ENCODE data around the gene MCM3AP.

The MCM3AP gene

DNA sequence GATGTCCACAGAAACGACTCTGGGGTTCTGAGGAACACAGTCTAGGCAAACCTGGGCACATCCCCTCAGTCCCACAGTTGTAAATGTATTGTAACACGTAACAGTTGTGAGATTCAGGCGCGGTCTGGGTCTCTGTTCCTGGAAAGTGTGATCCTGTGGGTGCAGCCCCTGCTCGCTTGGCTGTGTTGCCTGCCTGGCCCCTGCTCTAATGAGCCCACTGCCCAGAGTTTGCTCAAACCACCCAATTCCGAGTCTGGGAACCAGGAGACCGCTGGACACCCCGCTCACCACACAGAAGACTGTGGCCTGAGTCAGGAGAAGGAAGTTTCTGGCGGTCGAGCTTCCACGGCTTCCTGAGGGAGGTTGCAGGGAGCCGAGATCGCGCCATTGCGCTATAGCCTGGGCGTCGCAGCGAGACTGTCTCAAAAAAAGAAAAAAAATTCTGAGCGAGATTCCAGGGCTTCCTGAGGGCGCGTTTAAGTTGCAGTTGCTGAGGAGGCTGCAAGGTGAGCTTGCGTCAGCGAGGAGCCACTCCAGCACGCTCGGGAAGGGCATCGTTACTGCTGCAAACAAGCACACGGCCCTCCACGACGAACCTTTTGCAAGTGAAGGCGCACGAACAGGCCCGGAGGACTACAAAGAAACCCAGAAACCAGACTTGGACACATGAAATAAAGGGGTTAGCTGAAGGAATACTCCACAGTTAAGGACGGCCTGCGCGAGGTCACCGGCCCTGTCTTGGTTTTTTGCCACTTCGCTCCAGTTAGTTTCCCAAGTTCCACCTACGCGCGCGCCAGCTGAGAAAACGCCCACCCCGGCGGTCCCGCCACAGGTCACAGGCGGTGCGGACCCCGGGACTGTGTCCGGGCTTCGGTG is 37.2 kb upstream of the MCM3AP start:
- TF ChIP-seq ZNF565 (CRISPR knock-in tag; conservative IDR thresholded peaks at IDR 0.05; ENCODE audit: low read depth), result no peak
- TF ChIP-seq TSHZ2 (CRISPR knock-in tag; IDR thresholded peaks at IDR 0.05), result no peak
- TF ChIP-seq TCF4 (CRISPR knock-in tag; IDR thresholded peaks at IDR 0.05; ENCODE audit: borderline replicate concordance), result no peak
- TF ChIP-seq ZC3H10 (CRISPR knock-in tag; IDR thresholded peaks at IDR 0.05), result no peak
- TF ChIP-seq CSDC2 (CRISPR knock-in tag; IDR thresholded peaks at IDR 0.05), result no peak
- no peak for TF ChIP-seq ZNF8 (CRISPR knock-in tag; IDR thresholded peaks at IDR 0.05)
- no peak for TF ChIP-seq GLIS3 (CRISPR knock-in tag; IDR thresholded peaks at IDR 0.05)
- TF ChIP-seq CSRNP3 (CRISPR knock-in tag; IDR thresholded peaks at IDR 0.05), result no peak
- TF ChIP-seq, protein P1, sequence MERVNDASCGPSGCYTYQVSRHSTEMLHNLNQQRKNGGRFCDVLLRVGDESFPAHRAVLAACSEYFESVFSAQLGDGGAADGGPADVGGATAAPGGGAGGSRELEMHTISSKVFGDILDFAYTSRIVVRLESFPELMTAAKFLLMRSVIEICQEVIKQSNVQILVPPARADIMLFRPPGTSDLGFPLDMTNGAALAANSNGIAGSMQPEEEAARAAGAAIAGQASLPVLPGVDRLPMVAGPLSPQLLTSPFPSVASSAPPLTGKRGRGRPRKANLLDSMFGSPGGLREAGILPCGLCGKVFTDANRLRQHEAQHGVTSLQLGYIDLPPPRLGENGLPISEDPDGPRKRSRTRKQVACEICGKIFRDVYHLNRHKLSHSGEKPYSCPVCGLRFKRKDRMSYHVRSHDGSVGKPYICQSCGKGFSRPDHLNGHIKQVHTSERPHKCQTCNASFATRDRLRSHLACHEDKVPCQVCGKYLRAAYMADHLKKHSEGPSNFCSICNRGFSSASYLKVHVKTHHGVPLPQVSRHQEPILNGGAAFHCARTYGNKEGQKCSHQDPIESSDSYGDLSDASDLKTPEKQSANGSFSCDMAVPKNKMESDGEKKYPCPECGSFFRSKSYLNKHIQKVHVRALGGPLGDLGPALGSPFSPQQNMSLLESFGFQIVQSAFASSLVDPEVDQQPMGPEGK (CRISPR knock-in tag; IDR thresholded peaks at IDR 0.05; ENCODE audit: borderline replicate concordance), result no peak
- no peak for TF ChIP-seq BACH2 (CRISPR knock-in tag; IDR thresholded peaks at IDR 0.05; ENCODE audit: borderline replicate concordance)
- no peak for TF ChIP-seq OSR1 (CRISPR knock-in tag; IDR thresholded peaks at IDR 0.05)
- TF ChIP-seq ESRRG (CRISPR knock-in tag; IDR thresholded peaks at IDR 0.05), result no peak
- no peak for TF ChIP-seq ISL1 (CRISPR knock-in tag; IDR thresholded peaks at IDR 0.05)
- no peak for TF ChIP-seq SNAI2 (CRISPR knock-in tag; IDR thresholded peaks at IDR 0.05)
- TF ChIP-seq ARNTL (CRISPR knock-in tag; IDR thresholded peaks at IDR 0.05; ENCODE audit: borderline replicate concordance, low read depth), result no peak
- no peak for TF ChIP-seq CREB5 (CRISPR knock-in tag; IDR thresholded peaks at IDR 0.05; ENCODE audit: low read depth)
- TF ChIP-seq ZFP3 (CRISPR knock-in tag; IDR thresholded peaks at IDR 0.05), result no peak
- no peak for TF ChIP-seq PPARA (CRISPR knock-in tag; IDR thresholded peaks at IDR 0.05; ENCODE audit: borderline replicate concordance)
- peak; percentile 0; the same call in 1 of the 3 replicates for ATAC-seq

- TF ChIP-seq ARNTL (CRISPR knock-in tag; IDR thresholded peaks at IDR 0.05; ENCODE audit: borderline replicate concordance, low read depth), result no peak
- TF ChIP-seq ZC3H10 (CRISPR knock-in tag; IDR thresholded peaks at IDR 0.05), result no peak
- TF ChIP-seq CSDC2 (CRISPR knock-in tag; IDR thresholded peaks at IDR 0.05), result no peak
- no peak for TF ChIP-seq ZFP30 (CRISPR knock-in tag; IDR thresholded peaks at IDR 0.05)
- no peak for TF ChIP-seq ZNF8 (CRISPR knock-in tag; IDR thresholded peaks at IDR 0.05)
- TF ChIP-seq RARB (CRISPR knock-in tag; IDR thresholded peaks at IDR 0.05), result no peak
- no peak for TF ChIP-seq ZNF565 (CRISPR knock-in tag; conservative IDR thresholded peaks at IDR 0.05; ENCODE audit: low read depth)
- no peak for TF ChIP-seq TCF4 (CRISPR knock-in tag; IDR thresholded peaks at IDR 0.05; ENCODE audit: borderline replicate concordance)
- TF ChIP-seq ZFP3 (CRISPR knock-in tag; IDR thresholded peaks at IDR 0.05), result no peak
- TF ChIP-seq GLIS3 (CRISPR knock-in tag; IDR thresholded peaks at IDR 0.05), result no peak
- no peak for TF ChIP-seq ZNF70 (CRISPR knock-in tag; IDR thresholded peaks at IDR 0.05)
- no peak for TF ChIP-seq PPARA (CRISPR knock-in tag; IDR thresholded peaks at IDR 0.05; ENCODE audit: borderline replicate concordance)
- TF ChIP-seq BACH2 (CRISPR knock-in tag; IDR thresholded peaks at IDR 0.05; ENCODE audit: borderline replicate concordance), result no peak
- ATAC-seq, result no peak
Observed at GRCh38 chr21:46320331-46320801, 35.0 kb upstream of the MCM3AP start.

DNA sequence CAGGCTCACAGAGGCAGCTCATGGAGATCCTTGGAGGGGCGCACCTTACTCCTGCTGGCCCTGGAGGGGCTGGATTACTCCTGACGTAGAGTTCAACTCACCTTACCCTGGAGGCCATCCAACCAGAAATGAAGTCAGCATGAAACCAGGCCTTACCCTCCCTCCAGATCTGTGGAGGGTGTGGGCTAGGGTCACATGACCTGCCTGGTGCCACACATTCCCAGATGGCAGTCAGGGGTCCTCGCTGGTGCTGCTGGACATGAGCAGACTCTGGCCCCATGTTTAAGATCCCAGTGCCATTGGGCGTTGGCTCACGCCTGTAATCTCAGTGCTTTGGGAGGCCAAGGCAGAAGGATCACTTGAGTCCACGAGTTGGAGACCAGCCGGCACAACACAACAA is 33.8 kb upstream of the MCM3AP start:
- ATAC-seq, result no peak
- TF ChIP-seq ARNTL (CRISPR knock-in tag; IDR thresholded peaks at IDR 0.05; ENCODE audit: borderline replicate concordance, low read depth) (no peak), ZNF565 (CRISPR knock-in tag; conservative IDR thresholded peaks at IDR 0.05; ENCODE audit: low read depth) (no peak), TOX (CRISPR knock-in tag; IDR thresholded peaks at IDR 0.05; ENCODE audit: borderline replicate concordance) (no peak), ISL1 (CRISPR knock-in tag; IDR thresholded peaks at IDR 0.05) (no peak), PPARA (CRISPR knock-in tag; IDR thresholded peaks at IDR 0.05; ENCODE audit: borderline replicate concordance) (no peak), BACH2 (CRISPR knock-in tag; IDR thresholded peaks at IDR 0.05; ENCODE audit: borderline replicate concordance) (no peak), ZC3H10 (CRISPR knock-in tag; IDR thresholded peaks at IDR 0.05) (no peak), CSDC2 (CRISPR knock-in tag; IDR thresholded peaks at IDR 0.05) (no peak), CREB5 (CRISPR knock-in tag; IDR thresholded peaks at IDR 0.05; ENCODE audit: low read depth) (no peak), ZNF70 (CRISPR knock-in tag; IDR thresholded peaks at IDR 0.05) (no peak), TSHZ2 (CRISPR knock-in tag; IDR thresholded peaks at IDR 0.05) (no peak)
